Measurements from ENCODE around the gene NHLH1.

Gene NHLH1

GRCh38 chr1:160358073-160358472 lies 8.8 kb upstream of the NHLH1 start:
- DNase-seq, result no peak

DNA sequence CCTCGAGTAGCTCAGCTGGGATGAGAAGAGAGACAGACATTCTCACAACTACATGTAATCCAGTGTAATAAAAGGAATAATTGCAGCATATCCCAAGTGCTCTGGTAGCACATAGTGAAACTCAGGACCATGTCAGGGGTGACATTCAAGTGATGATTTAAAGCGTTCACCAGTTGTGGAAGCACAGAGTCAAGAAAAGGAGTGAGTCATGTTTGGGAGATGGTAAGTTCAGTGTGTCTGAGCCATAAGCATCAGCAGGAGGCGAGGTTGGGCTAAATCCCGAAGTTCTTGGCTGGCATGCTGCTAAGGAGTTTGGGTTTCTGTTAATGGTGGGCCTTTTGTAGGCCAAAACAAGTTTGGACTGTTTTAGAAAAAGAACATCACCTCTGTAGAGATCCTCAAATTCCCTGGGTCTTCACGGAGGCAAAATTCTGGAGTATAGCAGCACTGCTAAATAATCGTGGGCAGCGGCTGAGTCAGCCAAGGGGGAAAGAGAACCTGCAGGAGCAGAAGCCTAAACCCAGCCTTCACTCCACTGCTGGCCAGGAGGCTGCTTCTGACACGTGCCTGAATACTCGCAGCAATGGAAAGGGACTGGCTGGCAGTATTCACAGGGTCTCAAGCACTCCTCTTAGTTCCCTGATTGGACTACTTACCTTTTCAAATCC lies 7.2 kb upstream of the NHLH1 start:
- no peak for DNase-seq

DNA sequence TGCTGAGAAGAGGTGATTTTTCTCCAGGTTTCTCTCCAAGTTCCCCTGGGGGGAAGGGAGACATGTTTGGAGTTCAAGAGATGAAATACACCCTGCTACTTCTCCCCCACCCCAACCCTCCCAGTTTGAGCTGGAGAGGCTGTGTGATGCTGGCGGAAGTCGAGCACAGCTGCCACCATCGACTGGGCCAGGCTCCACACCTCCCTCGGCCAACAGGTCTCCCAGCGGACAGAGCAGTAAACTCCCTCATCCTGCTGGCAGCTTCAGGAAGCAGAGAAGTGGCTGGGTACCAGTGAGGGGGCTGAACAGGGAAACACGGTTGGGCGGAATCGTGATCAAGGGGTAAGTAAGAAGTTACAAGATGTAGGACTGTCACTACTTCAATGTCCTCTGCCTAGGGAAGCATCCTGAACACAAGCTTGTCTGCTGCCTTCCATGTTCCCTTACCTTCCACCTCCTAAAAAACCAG lies 6.6 kb upstream of the NHLH1 start:
- no peak for DNase-seq

DNA sequence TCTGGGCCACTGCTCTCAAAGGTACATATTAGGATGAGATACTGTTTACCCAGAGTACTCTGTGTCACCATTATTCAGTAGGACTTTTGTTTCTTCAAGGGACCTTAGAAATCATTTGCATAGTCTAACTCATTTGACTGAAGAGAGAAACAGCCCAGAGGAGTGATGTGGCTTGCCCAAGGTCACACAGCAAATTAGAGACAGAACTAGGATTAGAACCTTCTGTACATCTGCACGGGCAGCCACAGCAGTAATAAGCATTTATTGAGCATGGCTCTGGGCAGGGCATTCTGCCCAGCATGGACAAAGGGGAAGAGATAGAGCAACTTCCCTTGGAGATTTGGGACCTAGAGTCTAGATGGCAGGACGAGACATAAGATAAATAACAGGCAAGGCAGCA lies 5.7 kb upstream of the NHLH1 start:
- DNase-seq, result no peak

- DNase-seq, result no peak
Measured at GRCh38 chr1:160361814-160362167, 5.1 kb upstream of the NHLH1 start.

DNA sequence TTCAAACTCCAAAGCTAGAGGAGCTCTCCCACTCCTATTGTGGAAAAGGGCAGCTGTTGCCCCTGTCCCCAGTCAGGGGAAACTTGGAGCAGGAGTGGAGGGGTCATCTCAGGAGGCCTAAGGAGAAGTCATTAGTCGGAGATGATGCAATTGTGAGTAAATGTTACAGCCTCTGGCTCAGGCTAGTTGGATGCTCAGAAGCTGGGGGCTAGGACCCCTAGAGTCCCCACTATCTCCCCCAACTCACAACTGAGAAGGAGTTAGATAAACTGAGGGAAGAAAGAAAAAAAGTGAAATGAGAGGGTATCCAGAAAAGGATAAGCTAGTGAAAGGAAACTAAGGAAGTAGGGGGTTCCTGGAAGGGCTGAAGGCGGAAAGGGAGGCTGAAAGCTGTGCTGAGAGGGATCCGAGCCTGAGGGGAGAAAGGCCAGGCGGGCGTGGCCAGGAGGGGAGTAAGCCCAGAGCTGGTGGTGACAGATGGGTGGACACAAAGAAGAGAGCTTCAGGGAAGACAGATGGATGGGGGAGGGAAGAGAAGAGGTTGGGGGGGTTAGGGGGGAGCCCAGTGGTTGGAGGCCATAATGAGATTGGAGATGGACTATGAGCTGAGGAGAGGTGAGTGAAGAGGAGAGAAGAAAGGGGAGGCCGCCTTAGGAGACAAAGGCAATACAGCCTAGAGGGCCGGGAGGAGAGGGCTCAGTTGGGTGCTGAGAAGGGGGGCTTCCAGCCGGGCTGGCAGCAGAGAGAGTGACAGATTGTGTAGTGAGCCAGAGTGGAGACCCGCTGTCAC lies 4.5 kb upstream of the NHLH1 start:
- DNase-seq, result no peak

- no peak for DNase-seq
Measured at GRCh38 chr1:160363010-160363409, 3.9 kb upstream of the NHLH1 start.

GRCh38 chr1:160363951-160364735 lies 2.7 kb upstream of the NHLH1 start:
- no peak for DNase-seq

- DNase-seq, result no peak
Measured at GRCh38 chr1:160365325-160365724, 1.5 kb upstream of the NHLH1 start.

GRCh38 chr1:160367516-160367900 lies 637 bp downstream of the NHLH1 start:
- DNase-seq, result no peak

- no peak for DNase-seq
Measured at GRCh38 chr1:160367934-160368923, 1.4 kb downstream of the NHLH1 start.

DNA sequence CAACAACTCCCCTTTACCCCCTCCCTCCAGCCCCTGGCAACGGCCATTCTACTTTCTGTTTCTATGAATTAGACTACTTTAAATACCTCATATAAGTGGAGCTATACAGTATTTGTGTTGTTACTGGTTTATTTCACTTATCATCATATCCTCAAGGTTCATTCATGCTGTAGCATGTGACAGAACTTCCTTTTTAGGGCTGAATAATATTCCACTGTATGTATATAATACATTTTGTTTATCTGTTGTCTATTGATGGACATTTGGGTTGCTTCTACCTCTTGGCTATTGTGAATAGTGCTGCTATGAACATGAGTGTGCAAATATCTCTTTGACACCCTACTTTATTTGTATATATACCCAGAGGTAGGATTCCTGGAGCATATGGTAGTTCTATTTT lies 2.2 kb downstream of the NHLH1 start:
- no peak for DNase-seq

- no peak for DNase-seq
Measured at GRCh38 chr1:160370561-160371345, 3.9 kb downstream of the NHLH1 start.

DNA sequence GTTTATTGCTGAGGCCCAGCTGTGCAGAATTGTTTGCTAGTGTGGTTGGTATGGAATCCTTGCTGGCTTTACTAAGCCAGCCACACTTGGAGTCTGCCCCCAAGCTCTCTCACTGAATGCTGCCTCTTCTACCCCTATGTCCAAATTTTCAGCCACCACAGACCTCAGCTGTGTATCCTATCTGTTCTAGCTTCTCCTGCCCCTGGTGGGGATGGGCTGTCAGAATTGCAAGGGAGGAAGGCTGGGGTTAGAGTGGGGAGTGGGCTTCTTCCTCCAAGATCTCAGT lies 4.4 kb downstream of the NHLH1 start:
- DNase-seq, result no peak

GRCh38 chr1:160371756-160372155 lies 4.9 kb downstream of the NHLH1 start:
- DNase-seq, result peak in 5 of 56 donors; percentile 6 to 21 (median 14)

GRCh38 chr1:160373696-160374095 lies 6.8 kb downstream of the NHLH1 start:
- DNase-seq, result no peak

DNA sequence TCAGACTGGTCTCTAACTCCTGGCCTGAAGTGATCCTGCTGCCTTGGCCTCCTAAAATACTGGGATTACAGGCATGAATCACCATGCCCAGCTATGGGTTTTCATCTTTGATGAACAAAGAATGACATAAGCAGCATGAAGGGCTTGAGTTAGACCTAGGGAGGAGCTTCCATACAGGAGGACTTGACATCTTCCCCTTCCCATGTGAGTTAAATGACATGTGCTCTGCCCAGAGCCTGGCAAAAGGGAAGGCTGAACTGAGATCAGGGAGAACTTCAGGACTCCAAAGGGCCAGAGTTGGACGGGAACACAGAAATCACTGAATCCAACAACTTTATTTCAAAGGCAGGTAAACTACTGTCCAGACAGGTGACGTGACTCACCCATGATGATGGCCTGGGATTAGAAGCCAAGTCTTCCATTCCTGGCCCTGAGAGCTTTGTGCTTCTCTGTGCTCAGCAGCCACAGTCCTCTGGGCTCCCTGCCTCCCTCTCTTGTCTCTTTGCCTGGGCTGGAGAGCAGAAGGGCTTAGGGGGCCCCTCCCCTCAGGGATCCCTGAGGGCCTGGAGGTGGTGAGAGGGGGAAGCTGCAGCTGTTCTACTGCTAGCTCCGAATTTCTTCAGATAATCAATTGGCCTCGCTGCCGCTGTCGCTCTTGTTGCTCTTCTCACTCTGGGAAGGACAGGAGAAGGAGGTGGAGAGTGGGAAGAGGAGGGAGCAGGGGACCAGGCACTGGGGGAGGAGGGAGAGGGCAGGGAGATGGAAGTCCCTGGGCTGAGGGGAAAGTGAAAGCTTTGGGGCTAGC lies 7.6 kb downstream of the NHLH1 start:
- DNase-seq, result no peak

GRCh38 chr1:160375788-160376524 lies 9.1 kb downstream of the NHLH1 start:
- DNase-seq, result peak in 19 of 56 donors; percentile 10 to 67 (median 49)

Data from amygdala (tissue), 56 donors.